NCI-H2196 treated with DMSO at 0.1 percent for 48 hours (cell line): ENCODE data around the gene SYT9.

Experiments
- DNase-seq: peaks from one replicate; lab custom pipeline; 2025; ENCODE audit not compliant: unreplicated experiment; lab: John Stamatoyannopoulos, UW

The SYT9 gene

DNA sequence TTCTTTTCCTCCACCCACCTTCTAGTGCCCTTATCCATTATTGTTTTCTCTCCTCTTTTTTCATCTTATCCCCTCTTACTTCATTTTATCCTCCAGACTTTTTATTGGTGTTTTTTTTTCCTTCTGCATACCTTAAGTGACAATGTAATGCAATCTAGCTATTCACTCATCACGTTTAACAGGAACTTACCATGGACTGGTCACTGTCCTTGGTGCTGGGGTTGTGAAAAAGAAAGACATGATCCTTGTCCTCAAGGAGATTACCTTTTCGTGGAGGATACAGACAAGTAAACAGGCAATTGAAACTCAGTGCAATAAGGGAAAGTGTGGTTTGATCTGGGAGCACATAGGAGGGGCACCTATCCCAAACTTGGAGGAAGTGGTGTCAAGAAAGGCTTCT lies 20.7 kb downstream of the SYT9 start:
- DNase-seq = no peak

DNA sequence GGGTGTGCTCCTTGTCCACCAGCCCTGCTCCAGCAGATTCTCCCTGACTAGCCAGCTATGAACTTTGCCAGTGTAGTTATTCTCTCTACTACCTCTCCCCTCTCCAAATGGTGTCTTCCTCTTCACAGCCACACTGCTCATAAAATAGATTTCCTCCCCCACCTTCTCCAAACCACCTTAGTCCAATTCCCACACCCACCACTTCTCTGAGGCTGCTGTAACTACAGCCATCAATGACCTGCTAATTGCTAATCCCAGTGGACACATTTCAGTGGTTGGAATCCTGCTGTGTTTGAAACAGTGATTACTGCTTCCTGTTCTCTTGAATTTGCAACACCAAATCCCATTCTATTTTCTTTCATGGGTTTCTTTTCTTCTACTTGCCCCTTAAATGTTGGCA lies 23.4 kb downstream of the SYT9 start:
- no peak for DNase-seq

- no peak for DNase-seq
Observed at GRCh38 chr11:7278314-7278917, 26.7 kb downstream of the SYT9 start.

GRCh38 chr11:7279676-7280075 lies 28.0 kb downstream of the SYT9 start:
- no peak for DNase-seq

- no peak for DNase-seq
Observed at GRCh38 chr11:7281079-7281478, 29.4 kb downstream of the SYT9 start.

DNA sequence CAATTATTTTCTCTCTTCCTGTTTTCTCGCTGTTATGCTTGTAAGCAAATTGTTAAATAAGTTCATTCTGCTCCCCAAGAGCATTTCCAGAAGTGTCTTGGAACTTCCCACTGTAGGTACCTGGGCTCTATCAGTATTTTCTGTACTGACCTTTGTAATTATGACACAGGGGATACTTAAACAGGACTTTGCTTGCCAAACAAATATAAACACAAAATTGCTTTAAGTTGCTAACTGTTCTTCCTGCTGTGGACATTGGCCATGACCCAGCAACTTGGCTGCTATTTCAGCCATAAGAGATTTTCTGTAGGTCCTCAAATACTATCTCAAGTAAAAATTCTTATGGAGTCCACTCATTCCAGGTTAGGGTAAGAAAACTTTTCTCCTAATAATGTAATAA lies 30.1 kb downstream of the SYT9 start:
- DNase-seq = no peak

- no peak for DNase-seq
Observed at GRCh38 chr11:7286178-7286577, 34.5 kb downstream of the SYT9 start.

- DNase-seq = no peak
Observed at GRCh38 chr11:7291100-7291829, 39.6 kb downstream of the SYT9 start.

GRCh38 chr11:7292922-7293321 lies 41.2 kb downstream of the SYT9 start:
- DNase-seq = no peak

- DNase-seq = no peak
Observed at GRCh38 chr11:7299393-7299792, 47.7 kb downstream of the SYT9 start.

- no peak for DNase-seq
Observed at GRCh38 chr11:7300281-7300680, 48.6 kb downstream of the SYT9 start.

DNA sequence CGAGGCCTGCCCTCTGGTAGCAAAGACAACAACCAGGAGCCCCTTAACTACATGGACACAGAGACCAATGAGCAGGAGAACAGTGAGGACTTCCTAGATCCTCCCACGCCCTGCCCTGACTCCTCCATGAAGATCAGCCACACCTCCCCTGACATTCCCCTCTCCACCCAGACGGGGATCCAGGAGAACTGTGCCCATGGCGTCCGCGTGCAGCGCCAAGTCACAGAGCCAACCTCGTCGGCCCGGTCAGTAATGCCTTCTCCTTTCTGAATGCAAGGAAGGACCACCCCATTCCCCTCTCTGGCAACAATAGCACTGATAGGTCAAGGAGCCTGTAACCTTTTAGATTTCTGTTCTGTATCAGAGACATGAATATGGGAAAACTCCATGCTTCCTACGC lies 51.4 kb downstream of the SYT9 start:
- no peak for DNase-seq

DNA sequence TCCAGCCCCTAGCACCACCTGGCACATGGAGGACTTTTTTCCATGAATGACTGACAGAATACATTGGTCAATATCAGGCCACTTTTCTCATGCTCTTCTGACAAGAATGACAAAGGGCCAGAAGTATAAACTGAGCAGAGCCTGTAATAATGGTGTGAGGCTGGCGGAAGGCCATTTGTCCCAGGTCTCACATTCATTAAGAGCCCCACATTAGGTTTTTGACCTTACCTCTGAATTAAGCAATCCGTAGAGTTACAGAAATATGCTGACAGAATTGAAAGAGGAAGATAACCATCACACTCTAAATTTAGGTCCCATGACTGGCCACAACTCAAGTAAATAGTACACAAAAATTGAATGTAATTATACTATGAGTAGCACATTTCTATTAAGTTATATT lies 55.2 kb downstream of the SYT9 start:
- no peak for DNase-seq

DNA sequence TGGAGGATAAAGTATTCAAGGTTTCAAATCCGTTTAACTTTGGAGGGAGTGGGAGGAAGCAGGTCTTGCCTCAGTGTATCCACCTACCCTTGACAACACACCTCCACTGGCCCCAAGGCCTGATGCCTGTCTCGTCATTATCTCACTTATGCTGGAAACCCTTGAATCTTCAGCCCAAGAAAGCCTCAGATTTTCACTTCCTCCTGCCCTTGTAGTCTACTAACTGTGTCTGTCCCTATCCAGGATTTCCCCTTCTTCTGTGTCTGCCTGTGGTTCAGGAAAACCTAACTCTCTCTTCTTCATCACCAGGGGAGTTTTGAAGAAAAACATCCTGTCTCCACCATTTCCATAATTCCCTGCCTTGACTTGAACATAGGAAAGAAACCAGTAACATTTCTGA lies 56.1 kb downstream of the SYT9 start:
- no peak for DNase-seq

GRCh38 chr11:7311903-7312302 lies 60.2 kb downstream of the SYT9 start:
- DNase-seq = no peak

DNA sequence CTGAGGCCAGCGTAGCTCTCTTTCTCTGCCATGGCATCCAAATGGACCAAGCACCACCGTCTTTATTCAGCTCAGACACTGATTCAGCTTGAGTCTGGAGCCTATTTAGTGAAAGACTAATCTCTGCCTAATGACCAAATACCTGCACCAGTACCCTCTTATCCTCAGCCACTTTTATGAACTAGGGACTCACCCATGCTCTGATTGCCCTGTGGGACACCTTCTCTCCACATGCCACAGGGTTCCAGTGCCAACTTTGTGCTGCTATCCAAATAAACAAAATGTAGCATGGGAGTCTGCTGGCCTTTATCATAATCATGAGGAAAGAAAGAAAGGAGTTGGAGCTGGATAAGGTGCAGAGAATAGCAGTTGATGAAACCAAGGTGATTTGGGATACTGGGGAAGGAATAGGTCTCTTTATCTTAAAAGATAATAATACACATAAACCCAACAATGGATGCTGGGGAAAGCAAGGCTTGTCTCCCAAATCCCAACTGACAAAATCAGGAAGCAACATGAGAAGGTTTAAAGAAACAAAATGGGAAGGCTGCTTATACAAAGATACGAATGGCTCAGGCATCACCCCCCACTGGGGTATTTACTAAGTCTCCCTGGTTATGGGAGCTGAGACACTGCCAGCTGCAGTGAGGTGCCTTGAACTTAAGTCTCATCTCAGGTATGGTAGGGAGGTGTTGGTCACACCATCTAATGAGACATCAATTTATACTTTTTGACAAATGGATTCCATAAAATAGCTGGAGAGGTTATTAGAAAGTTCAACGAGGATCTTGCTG lies 63.3 kb downstream of the SYT9 start:
- no peak for DNase-seq

DNA sequence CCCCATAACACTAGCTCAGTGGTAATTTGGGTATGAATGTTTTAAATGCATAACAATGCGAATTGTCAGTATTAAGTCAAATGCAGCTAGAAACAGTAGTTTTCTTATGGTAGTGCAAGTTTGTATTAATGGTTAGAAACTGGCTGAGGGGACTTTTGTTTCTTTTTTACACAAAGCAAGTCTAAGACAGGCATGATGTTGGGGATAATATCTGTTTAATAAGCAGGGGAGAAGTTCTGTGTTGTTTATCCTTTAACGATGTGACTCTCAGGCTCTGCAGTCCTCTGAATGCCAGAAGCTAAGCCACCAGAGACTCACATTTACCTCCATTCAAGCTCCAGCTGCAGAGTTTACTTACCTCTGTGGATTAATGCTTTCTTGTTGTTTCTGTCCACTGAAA lies 67.8 kb downstream of the SYT9 start:
- DNase-seq = no peak

- no peak for DNase-seq
Observed at GRCh38 chr11:7320306-7320705, 68.6 kb downstream of the SYT9 start.

DNA sequence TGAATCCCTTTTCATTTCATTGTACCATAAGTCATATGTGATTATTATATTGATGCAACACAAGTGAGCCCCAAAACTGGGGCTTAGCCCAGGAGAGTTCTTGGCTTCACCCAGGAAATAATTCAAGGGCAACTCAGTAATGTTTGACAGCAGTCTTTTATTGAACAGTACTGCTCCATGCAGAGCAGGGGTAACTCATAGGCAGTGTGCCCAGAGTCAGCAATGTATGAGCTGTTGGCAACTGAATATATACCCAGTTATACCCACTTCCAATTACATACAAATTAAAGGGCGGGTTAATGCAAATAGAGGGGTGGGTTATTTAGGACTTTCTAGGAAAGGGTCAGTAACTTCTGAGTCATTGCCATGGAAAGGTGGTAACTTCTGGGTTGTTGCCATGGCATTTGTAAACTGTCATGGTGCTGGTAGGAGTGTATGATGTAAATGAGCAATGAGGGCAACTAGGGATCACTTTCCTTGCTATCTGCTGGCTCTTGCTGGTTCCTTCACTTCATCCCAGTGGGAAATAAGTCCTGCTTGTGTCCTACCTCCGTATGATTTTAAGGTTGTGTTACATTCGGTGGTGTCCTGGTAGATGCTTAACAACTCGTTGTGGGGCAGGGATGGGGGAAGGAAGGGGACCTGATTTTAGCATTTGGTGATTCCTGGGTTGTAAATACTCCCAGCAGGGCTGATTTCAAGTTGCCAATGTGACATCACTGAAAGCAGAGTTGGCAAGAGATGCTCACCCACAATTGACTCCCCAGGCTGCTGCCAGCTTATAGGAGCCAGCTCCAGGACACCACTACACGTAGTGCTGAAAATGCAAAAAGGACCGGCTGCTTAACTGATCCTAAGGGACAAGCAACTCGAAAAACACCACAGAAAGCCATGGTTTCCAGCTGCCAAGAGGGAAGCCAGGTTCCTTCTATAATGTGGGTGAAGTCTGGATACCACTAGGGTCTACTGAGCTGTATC lies 70.1 kb downstream of the SYT9 start:
- no peak for DNase-seq

DNA sequence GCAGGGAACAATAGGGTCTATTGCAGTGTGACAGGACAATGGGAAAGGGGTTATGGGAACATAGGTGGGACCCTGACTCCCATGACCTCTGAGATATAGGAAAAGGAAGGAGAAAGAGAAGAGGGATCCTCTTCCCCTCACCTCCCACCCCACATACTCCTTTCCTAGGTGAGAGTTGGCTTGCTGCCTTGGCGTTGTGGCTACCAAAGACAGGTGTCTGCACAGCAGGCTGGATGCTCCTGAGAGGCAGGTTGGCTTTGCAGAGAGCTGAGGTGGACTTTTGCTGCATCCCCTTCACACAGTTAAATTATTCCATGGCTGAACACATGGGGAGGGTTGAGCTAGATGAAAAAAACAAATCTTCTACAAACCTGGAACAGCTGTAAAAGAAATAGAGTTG lies 80.7 kb downstream of the SYT9 start:
- DNase-seq = no peak

DNA sequence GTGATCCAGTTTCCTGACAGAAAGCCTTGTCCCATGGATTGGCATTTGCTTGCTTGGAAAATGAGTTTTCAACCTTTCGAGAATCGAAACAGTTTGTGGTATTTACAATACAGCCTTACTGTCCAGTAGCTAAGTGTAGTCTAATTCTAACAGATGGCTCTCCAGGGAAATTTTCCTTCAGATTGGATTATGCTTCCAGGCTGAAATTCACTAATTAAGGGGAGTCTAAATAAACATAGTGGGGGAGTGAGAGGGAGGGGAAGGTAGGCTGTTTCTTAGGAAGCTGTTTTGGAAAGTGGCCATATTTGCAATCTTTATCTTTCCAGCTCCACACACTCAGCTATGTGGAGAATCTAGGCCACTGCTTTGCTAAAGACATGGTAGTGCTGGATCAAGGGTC lies 81.3 kb downstream of the SYT9 start:
- DNase-seq = no peak
